Panc1 (cell line): ENCODE measurements around the gene EIF4E3.

Experiments used
- CTCF ChIP-seq: fragments of 450-650 bp; IDR thresholded peaks from 2 replicates; pipeline ENCODE4 v1.5.1; 2017; ENCODE audit warnings: mild to moderate bottlenecking
- POLR2AphosphoS5 ChIP-seq: IDR thresholded peaks from 2 replicates; pipeline ENCODE4 v1.6.1; 2012; ENCODE audit warnings: mild to moderate bottlenecking, low read depth, low read length, moderate library complexity
- REST ChIP-seq, 2 experiments: IDR thresholded peaks; 2 replicates each; pipeline ENCODE4 v1.6.1; 2011 to 2012; ENCODE audit warnings: low read depth in 2 of 2, control low read depth in 1 of 2, low read length in 1 of 2, mild to moderate bottlenecking in 1 of 2, moderate library complexity in 1 of 2; ENCODE audit not compliant: insufficient read depth in 1 of 2
- SIN3A ChIP-seq: IDR thresholded peaks from 2 replicates; pipeline ENCODE4 v1.6.1; 2012; ENCODE audit warnings: low read depth, mild to moderate bottlenecking, low read length, moderate library complexity, borderline replicate concordance; ENCODE audit not compliant: insufficient read depth
- TCF7L2 ChIP-seq: IDR thresholded peaks from 2 replicates; pipeline ENCODE4 v1.6.1; 2011; ENCODE audit warnings: mild to moderate bottlenecking, low read depth, low read length, inconsistent platforms

- TF ChIP-seq CTCF (no peak), SIN3A (no peak), REST (IDR thresholded peaks at IDR 0.05; ENCODE audit: insufficient read depth in 1 of 2, low read depth in 2 of 2, low read length in 1 of 2) (no peak), POLR2AphosphoS5 (no peak), TCF7L2 (no peak)
Measured at GRCh38 chr3:71672340-71672739, 52.9 kb downstream of the EIF4E3 start.
